HepG2 (cell line): ENCODE results near the gene TERC. TPM values are rescaled to one million over a fixed set of nuclear protein-coding genes. Genes with fewer than 3 reads are reported as not detected.

Experiments used
- ERF ChIP-seq: IDR thresholded peaks from 2 replicates; pipeline ENCODE4 v1.6.1; 2018; ENCODE audit warnings: missing biosample characterization, missing genetic modification reagents
- GFI1 ChIP-seq: sonication (generic); formaldehyde crosslinking; IDR thresholded peaks from 2 replicates; pipeline ENCODE4 v1.5.0; 2020; ENCODE audit warnings: missing genetic modification reagents, mild to moderate bottlenecking, borderline replicate concordance
- GTF2F1 ChIP-seq: fragments of 150-350 bp; IDR thresholded peaks from 2 replicates; pipeline ENCODE4 v1.6.1; 2014; ENCODE audit warnings: low read length
- LCORL ChIP-seq, 2 experiments: fragments of 450-650 bp in 1 of 2; sonication (generic) in 1 of 2; formaldehyde crosslinking in 1 of 2; IDR thresholded peaks; 2 replicates each; pipeline versions ENCODE4 v1.5.0 to v1.6.1; 2017 to 2020; ENCODE audit warnings: antibody characterized with exemption in 1 of 2, missing genetic modification reagents in 1 of 2
- NCOA5 ChIP-seq: sonication (generic); formaldehyde crosslinking; IDR thresholded peaks from 2 replicates; pipeline ENCODE4 v1.4.0; 2020; ENCODE audit warnings: missing genetic modification reagents
- SAFB2 ChIP-seq: sonication (generic); formaldehyde crosslinking; IDR thresholded peaks from 2 replicates; pipeline ENCODE4 v1.5.1; 2020; ENCODE audit warnings: missing genetic modification reagents, low read depth, mild to moderate bottlenecking, borderline replicate concordance
- SNAI1 ChIP-seq: sonication (generic); formaldehyde crosslinking; IDR thresholded peaks from 2 replicates; pipeline ENCODE4 v1.5.0; 2020; ENCODE audit warnings: mild to moderate bottlenecking, missing genetic modification reagents, borderline replicate concordance
- ZFY ChIP-seq: sonication (generic); formaldehyde crosslinking; IDR thresholded peaks from 2 replicates; pipeline ENCODE4 v1.4.0; 2020; ENCODE audit warnings: missing genetic modification reagents
- ZNF30 ChIP-seq: sonication (generic); formaldehyde crosslinking; IDR thresholded peaks from 2 replicates; pipeline ENCODE4 v1.5.0; 2020; ENCODE audit warnings: mild to moderate bottlenecking, missing genetic modification reagents
- ZNF430 ChIP-seq: sonication (generic); formaldehyde crosslinking; IDR thresholded peaks from 2 replicates; pipeline ENCODE4 v1.9.0; 2021; ENCODE audit warnings: mild to moderate bottlenecking, missing genetic modification reagents
- ZNF549 ChIP-seq: sonication (generic); formaldehyde crosslinking; IDR thresholded peaks from 2 replicates; pipeline ENCODE4 v1.5.0; 2020; ENCODE audit warnings: missing genetic modification reagents
- ZNF615 ChIP-seq: sonication (generic); formaldehyde crosslinking; IDR thresholded peaks from 2 replicates; pipeline ENCODE4 v1.5.0; 2020; ENCODE audit warnings: mild to moderate bottlenecking, missing genetic modification reagents, borderline replicate concordance
- ZNF775 ChIP-seq: sonication (generic); formaldehyde crosslinking; IDR thresholded peaks from 2 replicates; pipeline ENCODE4 v1.4.0; 2020; ENCODE audit warnings: missing genetic modification reagents, mild to moderate bottlenecking, moderate library complexity, borderline replicate concordance
- polyA plus RNA-seq, 8 experiments: library from polyadenylated mRNA; depleted of rRNA in 3 of 8; stranded (reverse) in 7 of 8; unstranded in 1 of 8; fragments of >200 nt; fragmentation: Illumina TruSeq in 4 of 8; extraction: Trizol in 4 of 8; gene quantifications; 2 replicates each; pipeline versions ENCODE4 v1.2.1 to v1.2.3, GENCODE V29; 2011 to 2016; ENCODE audit warnings: low read depth in 4 of 8, missing spikeins in 1 of 8, mixed read lengths in 1 of 8; ENCODE audit not compliant: insufficient read depth in 1 of 8
- total RNA-seq, 5 experiments: library from RNA; depleted of rRNA; stranded (reverse); fragments of >200 nt; fragmentation: Illumina TruSeq; extraction: Trizol; gene quantifications; 2 replicates each; pipeline ENCODE4 v1.2.3, GENCODE V29; 2016; ENCODE audit warnings: low read depth in 1 of 5
- TF ChIP-seq, protein P1 (sequence below), 2 experiments: fragments of 450-650 bp in 1 of 2; sonication (generic) in 1 of 2; formaldehyde crosslinking in 1 of 2; IDR thresholded peaks; 2 replicates each; pipeline versions ENCODE4 v1.6.1 to v1.8.0; 2016 to 2022; ENCODE audit warnings: antibody characterized with exemption in 1 of 2, mild to moderate bottlenecking in 1 of 2, missing genetic modification reagents in 1 of 2
- TF ChIP-seq, protein P2 (sequence below): IDR thresholded peaks from 2 replicates; pipeline ENCODE4 v1.4.0; 2020; ENCODE audit warnings: mild to moderate bottlenecking, missing genetic modification reagents

The TERC gene
- total and polyA plus RNA-seq, 2 of the 13 experiments (the other 11 are each of a cell fraction or from before 2014, with no cell fraction given) = 1.3 to 74.6 TPM

DNA sequence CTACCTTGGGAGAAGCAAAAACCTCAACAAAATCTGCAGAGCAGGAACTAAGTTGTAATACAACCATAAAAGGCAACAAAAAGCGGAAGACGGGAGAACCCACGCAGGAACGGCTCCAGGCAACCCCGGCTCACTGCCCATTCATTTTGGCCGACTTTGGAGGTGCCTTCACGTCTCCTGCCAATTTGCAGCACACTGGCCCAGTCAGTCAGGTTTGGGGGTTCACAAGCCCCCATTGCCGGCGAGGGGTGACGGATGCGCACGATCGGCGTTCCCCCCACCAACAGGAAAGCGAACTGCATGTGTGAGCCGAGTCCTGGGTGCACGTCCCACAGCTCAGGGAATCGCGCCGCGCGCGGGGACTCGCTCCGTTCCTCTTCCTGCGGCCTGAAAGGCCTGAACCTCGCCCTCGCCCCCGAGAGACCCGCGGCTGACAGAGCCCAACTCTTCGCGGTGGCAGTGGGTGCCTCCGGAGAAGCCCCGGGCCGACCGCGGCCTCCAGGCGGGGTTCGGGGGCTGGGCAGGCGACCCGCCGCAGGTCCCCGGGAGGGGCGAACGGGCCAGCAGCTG, 463 bp downstream of the TERC start (continued):
- TF ChIP-seq, protein P1, sequence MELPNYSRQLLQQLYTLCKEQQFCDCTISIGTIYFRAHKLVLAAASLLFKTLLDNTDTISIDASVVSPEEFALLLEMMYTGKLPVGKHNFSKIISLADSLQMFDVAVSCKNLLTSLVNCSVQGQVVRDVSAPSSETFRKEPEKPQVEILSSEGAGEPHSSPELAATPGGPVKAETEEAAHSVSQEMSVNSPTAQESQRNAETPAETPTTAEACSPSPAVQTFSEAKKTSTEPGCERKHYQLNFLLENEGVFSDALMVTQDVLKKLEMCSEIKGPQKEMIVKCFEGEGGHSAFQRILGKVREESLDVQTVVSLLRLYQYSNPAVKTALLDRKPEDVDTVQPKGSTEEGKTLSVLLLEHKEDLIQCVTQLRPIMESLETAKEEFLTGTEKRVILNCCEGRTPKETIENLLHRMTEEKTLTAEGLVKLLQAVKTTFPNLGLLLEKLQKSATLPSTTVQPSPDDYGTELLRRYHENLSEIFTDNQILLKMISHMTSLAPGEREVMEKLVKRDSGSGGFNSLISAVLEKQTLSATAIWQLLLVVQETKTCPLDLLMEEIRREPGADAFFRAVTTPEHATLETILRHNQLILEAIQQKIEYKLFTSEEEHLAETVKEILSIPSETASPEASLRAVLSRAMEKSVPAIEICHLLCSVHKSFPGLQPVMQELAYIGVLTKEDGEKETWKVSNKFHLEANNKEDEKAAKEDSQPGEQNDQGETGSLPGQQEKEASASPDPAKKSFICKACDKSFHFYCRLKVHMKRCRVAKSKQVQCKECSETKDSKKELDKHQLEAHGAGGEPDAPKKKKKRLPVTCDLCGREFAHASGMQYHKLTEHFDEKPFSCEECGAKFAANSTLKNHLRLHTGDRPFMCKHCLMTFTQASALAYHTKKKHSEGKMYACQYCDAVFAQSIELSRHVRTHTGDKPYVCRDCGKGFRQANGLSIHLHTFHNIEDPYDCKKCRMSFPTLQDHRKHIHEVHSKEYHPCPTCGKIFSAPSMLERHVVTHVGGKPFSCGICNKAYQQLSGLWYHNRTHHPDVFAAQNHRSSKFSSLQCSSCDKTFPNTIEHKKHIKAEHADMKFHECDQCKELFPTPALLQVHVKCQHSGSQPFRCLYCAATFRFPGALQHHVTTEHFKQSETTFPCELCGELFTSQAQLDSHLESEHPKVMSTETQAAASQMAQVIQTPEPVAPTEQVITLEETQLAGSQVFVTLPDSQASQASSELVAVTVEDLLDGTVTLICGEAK (IDR thresholded peaks at IDR 0.05) = no peak
- TF ChIP-seq, protein P1 (CRISPR knock-in tag; IDR thresholded peaks at IDR 0.05) = peak; percentile 70
- TF ChIP-seq ZNF775 (CRISPR knock-in tag) (0 out of 2 replicates have a peak, but pooled peaks have one; percentile 28), ZFY (CRISPR knock-in tag) (peak; percentile 81; the same call in 1 of the 2 replicates), LCORL (IDR thresholded peaks at IDR 0.05) (no peak), LCORL (CRISPR knock-in tag; IDR thresholded peaks at IDR 0.05) (no peak), ZNF549 (CRISPR knock-in tag) (no peak), ZNF430 (CRISPR knock-in tag) (no peak), ZNF615 (CRISPR knock-in tag) (0 out of 2 replicates have a peak, but pooled peaks have one; percentile 46), SNAI1 (no peak), NCOA5 (no peak), SAFB2 (CRISPR knock-in tag) (0 out of 2 replicates have a peak, but pooled peaks have one; percentile 46), ERF (CRISPR knock-in tag) (no peak), GTF2F1 (no peak), GFI1 (CRISPR knock-in tag) (0 out of 2 replicates have a peak, but pooled peaks have one; percentile 35), ZNF30 (CRISPR knock-in tag) (0 out of 2 replicates have a peak, but pooled peaks have one; percentile 40)
- TF ChIP-seq, protein P2, sequence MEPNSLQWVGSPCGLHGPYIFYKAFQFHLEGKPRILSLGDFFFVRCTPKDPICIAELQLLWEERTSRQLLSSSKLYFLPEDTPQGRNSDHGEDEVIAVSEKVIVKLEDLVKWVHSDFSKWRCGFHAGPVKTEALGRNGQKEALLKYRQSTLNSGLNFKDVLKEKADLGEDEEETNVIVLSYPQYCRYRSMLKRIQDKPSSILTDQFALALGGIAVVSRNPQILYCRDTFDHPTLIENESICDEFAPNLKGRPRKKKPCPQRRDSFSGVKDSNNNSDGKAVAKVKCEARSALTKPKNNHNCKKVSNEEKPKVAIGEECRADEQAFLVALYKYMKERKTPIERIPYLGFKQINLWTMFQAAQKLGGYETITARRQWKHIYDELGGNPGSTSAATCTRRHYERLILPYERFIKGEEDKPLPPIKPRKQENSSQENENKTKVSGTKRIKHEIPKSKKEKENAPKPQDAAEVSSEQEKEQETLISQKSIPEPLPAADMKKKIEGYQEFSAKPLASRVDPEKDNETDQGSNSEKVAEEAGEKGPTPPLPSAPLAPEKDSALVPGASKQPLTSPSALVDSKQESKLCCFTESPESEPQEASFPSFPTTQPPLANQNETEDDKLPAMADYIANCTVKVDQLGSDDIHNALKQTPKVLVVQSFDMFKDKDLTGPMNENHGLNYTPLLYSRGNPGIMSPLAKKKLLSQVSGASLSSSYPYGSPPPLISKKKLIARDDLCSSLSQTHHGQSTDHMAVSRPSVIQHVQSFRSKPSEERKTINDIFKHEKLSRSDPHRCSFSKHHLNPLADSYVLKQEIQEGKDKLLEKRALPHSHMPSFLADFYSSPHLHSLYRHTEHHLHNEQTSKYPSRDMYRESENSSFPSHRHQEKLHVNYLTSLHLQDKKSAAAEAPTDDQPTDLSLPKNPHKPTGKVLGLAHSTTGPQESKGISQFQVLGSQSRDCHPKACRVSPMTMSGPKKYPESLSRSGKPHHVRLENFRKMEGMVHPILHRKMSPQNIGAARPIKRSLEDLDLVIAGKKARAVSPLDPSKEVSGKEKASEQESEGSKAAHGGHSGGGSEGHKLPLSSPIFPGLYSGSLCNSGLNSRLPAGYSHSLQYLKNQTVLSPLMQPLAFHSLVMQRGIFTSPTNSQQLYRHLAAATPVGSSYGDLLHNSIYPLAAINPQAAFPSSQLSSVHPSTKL = no peak
